Measurements from ENCODE around the gene RABGAP1L. TPM values are rescaled to one million over a fixed set of nuclear protein-coding genes. Genes with fewer than 3 reads are reported as not detected.

Gene RABGAP1L
- total and polyA plus RNA-seq, 2 of the 4 experiments (the other 2 are of a cell fraction) = 7.9 to 26.7 TPM

DNA sequence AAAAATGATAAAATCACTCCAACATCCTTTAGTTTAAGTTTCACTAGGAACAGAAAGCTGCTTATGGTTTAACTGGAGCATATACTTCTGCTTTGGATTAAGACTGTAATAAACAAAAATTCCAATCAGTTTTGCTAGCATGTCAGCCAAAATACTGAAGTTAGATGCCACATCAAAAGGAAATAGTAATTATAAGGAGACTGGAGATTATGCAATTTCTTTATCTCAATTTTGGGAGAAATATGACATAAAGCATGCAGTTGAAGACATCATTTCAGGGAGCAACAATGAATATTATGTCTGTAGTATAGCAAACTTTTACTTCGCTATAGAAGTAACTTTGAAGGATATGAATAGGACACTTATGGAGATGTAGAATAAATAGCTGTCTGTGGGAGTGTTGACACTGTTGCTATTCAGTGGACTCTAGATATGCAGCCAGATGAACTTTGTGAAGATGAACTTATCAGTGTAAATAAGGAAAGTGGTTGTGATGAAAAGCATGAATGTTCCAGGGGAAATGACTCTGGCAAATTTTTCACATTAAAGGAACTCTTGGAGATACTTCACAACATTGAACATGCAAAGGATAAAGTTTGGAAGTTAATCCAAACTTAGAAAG lies 107.8 kb downstream of the RABGAP1L start:
- in situ Hi-C loops (cut with MboI; ENCODE audit: low sequenced_read_pairs) = loop anchor here (25.0 kb wide), 1 partner anchor 720 kb away; the partner anchor contains the start of gene CACYBP
- CTCF ChIA-PET = no interaction called here

More for the DNA sequence above, 107.8 kb downstream of the RABGAP1L start:
- Histone ChIP-seq H3K18ac (ENCODE audit: low read depth, low read length) (no peak overlapping the region), H3K4ac (ENCODE audit: low read depth, low read length) (no peak overlapping the region), H3K4me2 (ENCODE audit: low read depth, low read length) (no peak overlapping the region), H3K23ac (ENCODE audit: low read depth, low read length) (no peak overlapping the region), H3K9me3 (ENCODE audit: control insufficient read depth, insufficient read depth, low read length) (no peaks in the 10 kb centered on the region), H3K14ac (replicated peaks; ENCODE audit: low read depth, low read length) (no peak overlapping the region), H2BK20ac (ENCODE audit: low read depth, low read length) (no peak overlapping the region), H2AK9ac (replicated peaks; ENCODE audit: low read depth, low read length, poor library complexity) (no peak overlapping the region), H2BK120ac (ENCODE audit: low read depth, low read length) (no peak overlapping the region), H2AFZ (replicated peaks; ENCODE audit: low read length, poor library complexity) (no peak overlapping the region), H3K27me3 (ENCODE audit: control insufficient read depth, insufficient read depth, low read length) (no peaks in the 10 kb centered on the region), H4K91ac (ENCODE audit: insufficient read depth, low read depth, low read length) (no peak overlapping the region), H2BK15ac (ENCODE audit: low read depth, low read length) (no peak overlapping the region), H3K79me1 (ENCODE audit: low read depth in 1 of 2, low read length in 2 of 2) (0 out of 4 replicates have a peak, but pooled peaks cover 0 to 3% of the 10 kb centered on the region in 2 experiments), H4K5ac (ENCODE audit: low read depth, low read length) (no peak overlapping the region), H3K56ac (ENCODE audit: extremely low read depth, insufficient read depth, low read length) (no peak overlapping the region), H3K9me1 (ENCODE audit: insufficient read depth, low read length) (no peaks in the 10 kb centered on the region), H3K4me1 (ENCODE audit: control insufficient read depth, insufficient read depth, low read length) (no peaks in the 10 kb centered on the region), H3K4me3 (ENCODE audit: insufficient read depth, low read depth, low read length) (no peak overlapping the region), H2BK5ac (ENCODE audit: low read depth, low read length, poor library complexity, severe bottlenecking) (no peak overlapping the region), H4K8ac (ENCODE audit: low read depth in 2 of 2, low read length in 2 of 2) (no peak overlapping the region), H3K9ac (ENCODE audit: low read depth, low read length) (no peak overlapping the region), H3K36me3 (ENCODE audit: control insufficient read depth, insufficient read depth, low read length) (no peaks in the 10 kb centered on the region), H2AK5ac (ENCODE audit: low read depth, low read length) (no peak overlapping the region), H3K27ac (ENCODE audit: insufficient read depth, low read length) (no peak overlapping the region), H4K20me1 (ENCODE audit: insufficient read depth, low read length) (peaks cover 4% of the 10 kb centered on the region)
- POLR2A ChIA-PET (ENCODE audit: unreplicated experiment) = interaction anchor here (0.6 kb wide), 1 partner anchor 68 kb away, joined by 4 read pairs; no protein-coding TSS in a partner anchor
- ATAC-seq (ENCODE audit: low read depth) (no peak), DNase-seq (no peak)
- dilution Hi-C loops (cut with HindIII; ENCODE audit: low sequenced_read_pairs, unreplicated experiment) = loop anchor here (25.0 kb wide), 1 partner anchor 445 kb away; no protein-coding TSS in a partner anchor
- no peak for TF ChIP-seq RCOR1 (IDR thresholded peaks at IDR 0.05; ENCODE audit: insufficient replicate concordance, low read length)
- TF ChIP-seq MAFK (IDR thresholded peaks at IDR 0.05; ENCODE audit: low read depth, low read length) = no peak
- no peak for TF ChIP-seq POLR2A (IDR thresholded peaks at IDR 0.05; ENCODE audit: low read depth, low read length)
- TF ChIP-seq RFX5 (IDR thresholded peaks at IDR 0.05; ENCODE audit: low read depth, low read length) = no peak
- TF ChIP-seq SMC3 (IDR thresholded peaks at IDR 0.05; ENCODE audit: low read depth, low read length) = no peak
- no peak for TF ChIP-seq RAD21 (IDR thresholded peaks at IDR 0.05; ENCODE audit: low read length)
- no peak for TF ChIP-seq BHLHE40 (IDR thresholded peaks at IDR 0.05; ENCODE audit: low read depth, low read length)
- TF ChIP-seq FOS (IDR thresholded peaks at IDR 0.05; ENCODE audit: low read depth, low read length) = no peak
- TF ChIP-seq, protein P1, sequence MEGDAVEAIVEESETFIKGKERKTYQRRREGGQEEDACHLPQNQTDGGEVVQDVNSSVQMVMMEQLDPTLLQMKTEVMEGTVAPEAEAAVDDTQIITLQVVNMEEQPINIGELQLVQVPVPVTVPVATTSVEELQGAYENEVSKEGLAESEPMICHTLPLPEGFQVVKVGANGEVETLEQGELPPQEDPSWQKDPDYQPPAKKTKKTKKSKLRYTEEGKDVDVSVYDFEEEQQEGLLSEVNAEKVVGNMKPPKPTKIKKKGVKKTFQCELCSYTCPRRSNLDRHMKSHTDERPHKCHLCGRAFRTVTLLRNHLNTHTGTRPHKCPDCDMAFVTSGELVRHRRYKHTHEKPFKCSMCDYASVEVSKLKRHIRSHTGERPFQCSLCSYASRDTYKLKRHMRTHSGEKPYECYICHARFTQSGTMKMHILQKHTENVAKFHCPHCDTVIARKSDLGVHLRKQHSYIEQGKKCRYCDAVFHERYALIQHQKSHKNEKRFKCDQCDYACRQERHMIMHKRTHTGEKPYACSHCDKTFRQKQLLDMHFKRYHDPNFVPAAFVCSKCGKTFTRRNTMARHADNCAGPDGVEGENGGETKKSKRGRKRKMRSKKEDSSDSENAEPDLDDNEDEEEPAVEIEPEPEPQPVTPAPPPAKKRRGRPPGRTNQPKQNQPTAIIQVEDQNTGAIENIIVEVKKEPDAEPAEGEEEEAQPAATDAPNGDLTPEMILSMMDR (conservative IDR thresholded peaks at IDR 0.05; ENCODE audit: low read depth, low read length) = no peak
- no peak for TF ChIP-seq CEBPB (IDR thresholded peaks at IDR 0.05; ENCODE audit: low read depth, low read length)
- TF ChIP-seq CHD1 (IDR thresholded peaks at IDR 0.05; ENCODE audit: low read depth, low read length) = no peak
- TF ChIP-seq, protein P2, sequence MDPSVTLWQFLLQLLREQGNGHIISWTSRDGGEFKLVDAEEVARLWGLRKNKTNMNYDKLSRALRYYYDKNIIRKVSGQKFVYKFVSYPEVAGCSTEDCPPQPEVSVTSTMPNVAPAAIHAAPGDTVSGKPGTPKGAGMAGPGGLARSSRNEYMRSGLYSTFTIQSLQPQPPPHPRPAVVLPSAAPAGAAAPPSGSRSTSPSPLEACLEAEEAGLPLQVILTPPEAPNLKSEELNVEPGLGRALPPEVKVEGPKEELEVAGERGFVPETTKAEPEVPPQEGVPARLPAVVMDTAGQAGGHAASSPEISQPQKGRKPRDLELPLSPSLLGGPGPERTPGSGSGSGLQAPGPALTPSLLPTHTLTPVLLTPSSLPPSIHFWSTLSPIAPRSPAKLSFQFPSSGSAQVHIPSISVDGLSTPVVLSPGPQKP (IDR thresholded peaks at IDR 0.05; ENCODE audit: borderline replicate concordance, low read depth, low read length) = no peak
- no peak for TF ChIP-seq MAZ (IDR thresholded peaks at IDR 0.05; ENCODE audit: borderline replicate concordance, low read depth, low read length)
- TF ChIP-seq, protein P3, sequence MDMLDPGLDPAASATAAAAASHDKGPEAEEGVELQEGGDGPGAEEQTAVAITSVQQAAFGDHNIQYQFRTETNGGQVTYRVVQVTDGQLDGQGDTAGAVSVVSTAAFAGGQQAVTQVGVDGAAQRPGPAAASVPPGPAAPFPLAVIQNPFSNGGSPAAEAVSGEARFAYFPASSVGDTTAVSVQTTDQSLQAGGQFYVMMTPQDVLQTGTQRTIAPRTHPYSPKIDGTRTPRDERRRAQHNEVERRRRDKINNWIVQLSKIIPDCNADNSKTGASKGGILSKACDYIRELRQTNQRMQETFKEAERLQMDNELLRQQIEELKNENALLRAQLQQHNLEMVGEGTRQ (IDR thresholded peaks at IDR 0.05; ENCODE audit: low read depth, low read length) = no peak
- TF ChIP-seq NFE2L2 (IDR thresholded peaks at IDR 0.05; ENCODE audit: low read depth, low read length) = no peak
- TF ChIP-seq MXI1 (IDR thresholded peaks at IDR 0.05; ENCODE audit: borderline replicate concordance, low read depth, low read length) = no peak
- WGBS, 2 experiments (ENCODE audit: extremely low coverage in 2 of 2, insufficient read length in 1 of 2) = no CpG with 5 or more reads among the region's 1 CpG
- BruUV-seq (replicated peaks) = no TSS peak
- intact Hi-C loops (cut with micrococcal nuclease) = loop anchor here (10.0 kb wide), 1 partner anchor 718 kb away; no protein-coding TSS in a partner anchor
